DOHH2 (cell line): ENCODE results near the gene SSU72.

Source experiments
- H3F3A ChIP-seq: fragments of 200-600 bp; sonication (generic), shearing (Covaris generic); 2 replicates; pipeline ENCODE4 v1.6.0; 2016; ENCODE audit warnings: antibody characterized with exemption, mild to moderate bottlenecking; ENCODE audit not compliant: control insufficient read depth, insufficient read depth
- H3K27ac ChIP-seq: fragments of 200-600 bp; sonication (generic); 2 replicates; pipeline ENCODE4 v1.5.1; 2014; ENCODE audit warnings: low read depth, mild to moderate bottlenecking, low read length, moderate library complexity
- H3K27me3 ChIP-seq: fragments of 200-600 bp; sonication (generic); 2 replicates; pipeline ENCODE4 v1.6.1; 2014; ENCODE audit warnings: mild to moderate bottlenecking, low read length, mixed read lengths; ENCODE audit not compliant: control insufficient read depth
- H3K36me3 ChIP-seq: fragments of 200-600 bp; sonication (generic); 2 replicates; pipeline ENCODE4 v1.6.1; 2014; ENCODE audit warnings: mild to moderate bottlenecking, low read length, moderate library complexity, mixed read lengths; ENCODE audit not compliant: control insufficient read depth
- H3K4me1 ChIP-seq: fragments of 200-600 bp; sonication (generic); 2 replicates; pipeline ENCODE4 v1.6.1; 2014; ENCODE audit warnings: mild to moderate bottlenecking, low read length, mixed read lengths; ENCODE audit not compliant: control insufficient read depth
- H3K4me2 ChIP-seq: fragments of 200-600 bp; sonication (generic); 2 replicates; pipeline ENCODE4 v1.6.0; 2014; ENCODE audit warnings: mild to moderate bottlenecking, low read length, moderate library complexity
- H3K4me3 ChIP-seq: fragments of 200-600 bp; sonication (generic); 2 replicates; pipeline ENCODE4 v1.5.1; 2014; ENCODE audit warnings: mild to moderate bottlenecking, low read length, mixed read lengths
- H3K79me2 ChIP-seq: fragments of 200-600 bp; sonication (generic); 2 replicates; pipeline ENCODE4 v1.6.1; 2014; ENCODE audit warnings: mild to moderate bottlenecking, low read length, mixed read lengths; ENCODE audit not compliant: control insufficient read depth
- H3K9me2 ChIP-seq: fragments of 200-600 bp; sonication (generic); replicated peaks from 2 replicates; pipeline ENCODE4 v1.6.1; 2014; ENCODE audit warnings: mild to moderate bottlenecking, low read length, mixed read lengths; ENCODE audit not compliant: control insufficient read depth
- H3K9me3 ChIP-seq: fragments of 200-600 bp; sonication (generic); 2 replicates; pipeline ENCODE4 v1.6.1; 2014; ENCODE audit warnings: antibody characterized with exemption, low read length, mixed read lengths; ENCODE audit not compliant: control insufficient read depth, insufficient read depth
- H4K20me1 ChIP-seq: fragments of 200-600 bp; sonication (generic); 2 replicates; pipeline ENCODE4 v1.6.0; 2014; ENCODE audit warnings: low read depth, mild to moderate bottlenecking, antibody characterized with exemption, low read length, moderate library complexity; ENCODE audit not compliant: control insufficient read depth, insufficient read depth
- EZH2phosphoT487 ChIP-seq: fragments of 200-600 bp; sonication (generic); IDR thresholded peaks from 2 replicates; pipeline ENCODE4 v1.6.1; 2017; ENCODE audit warnings: borderline replicate concordance, mild to moderate bottlenecking, antibody characterized with exemption, low read length, moderate library complexity, mixed read lengths
- TF ChIP-seq, protein P1 (sequence below): fragments of 200-600 bp; sonication (generic); IDR thresholded peaks from one replicate; pipeline ENCODE4 v1.5.1; 2014; ENCODE audit warnings: antibody characterized with exemption, mild to moderate bottlenecking, low read depth, low read length; ENCODE audit not compliant: poor library complexity, severe bottlenecking

SSU72 gene

DNA sequence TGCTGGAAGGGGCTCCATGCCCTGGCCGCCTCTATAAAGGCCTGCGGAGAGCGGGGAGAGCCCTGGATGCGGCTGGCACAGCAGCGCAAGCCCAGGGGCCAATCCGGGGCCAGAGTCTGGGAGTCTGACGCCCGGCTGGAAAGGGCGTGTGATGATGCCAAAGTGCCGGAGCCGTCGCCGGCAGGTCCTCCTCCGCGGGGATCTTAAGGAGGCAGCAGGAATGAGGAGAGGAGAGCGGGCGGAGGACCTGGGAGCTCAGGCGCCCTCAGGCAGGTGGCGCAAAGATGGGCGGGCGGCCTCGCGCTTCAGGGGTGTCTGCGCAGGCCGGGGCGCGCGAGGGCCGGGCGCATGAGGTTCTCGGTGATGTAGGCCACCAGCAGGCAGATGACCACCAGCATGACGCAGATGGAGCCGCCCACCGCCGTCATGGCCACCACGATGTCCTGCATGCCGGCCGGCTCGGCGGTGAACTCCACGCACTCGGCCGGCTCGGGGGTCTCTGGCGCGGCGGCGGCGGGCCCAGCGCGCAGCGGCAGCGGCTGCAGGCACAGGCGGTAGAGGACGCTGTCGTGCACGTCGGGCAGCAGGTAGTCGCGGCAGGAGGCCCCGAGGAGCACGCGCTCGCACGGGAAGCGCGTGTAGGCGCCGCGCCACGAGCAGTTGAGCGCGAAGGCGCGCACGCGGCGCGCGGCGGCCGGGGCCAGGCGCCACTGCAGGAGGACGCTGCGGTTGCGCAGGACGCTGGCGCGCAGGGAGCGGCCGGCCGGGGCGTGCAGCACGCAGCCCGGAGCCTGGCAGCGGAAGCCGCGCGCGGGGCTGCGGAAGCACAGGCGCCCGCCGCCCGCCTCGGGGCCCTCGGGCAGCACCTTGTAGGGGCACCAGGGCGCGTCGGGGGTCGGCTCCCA is 24.6 kb upstream of the SSU72 start:
- H3K79me2 ChIP-seq = no peaks in the 10 kb centered on the region
- no peaks in the 10 kb centered on the region for H3K36me3 ChIP-seq
- no peaks in the 10 kb centered on the region for H3K9me2 ChIP-seq
- H3K4me2 ChIP-seq = peak overlapping the region; percentile 36; the same call in 1 of the 2 replicates
- H4K20me1 ChIP-seq = 0 out of 2 replicates have a peak, but pooled peaks cover 3% of the 10 kb centered on the region
- peaks cover 53% of the 10 kb centered on the region for H3K27me3 ChIP-seq
- no peak overlapping the region for H3K27ac ChIP-seq
- H3F3A ChIP-seq = no peaks in the 10 kb centered on the region; the same call in 1 of the 2 replicates
- TF ChIP-seq, protein P1, sequence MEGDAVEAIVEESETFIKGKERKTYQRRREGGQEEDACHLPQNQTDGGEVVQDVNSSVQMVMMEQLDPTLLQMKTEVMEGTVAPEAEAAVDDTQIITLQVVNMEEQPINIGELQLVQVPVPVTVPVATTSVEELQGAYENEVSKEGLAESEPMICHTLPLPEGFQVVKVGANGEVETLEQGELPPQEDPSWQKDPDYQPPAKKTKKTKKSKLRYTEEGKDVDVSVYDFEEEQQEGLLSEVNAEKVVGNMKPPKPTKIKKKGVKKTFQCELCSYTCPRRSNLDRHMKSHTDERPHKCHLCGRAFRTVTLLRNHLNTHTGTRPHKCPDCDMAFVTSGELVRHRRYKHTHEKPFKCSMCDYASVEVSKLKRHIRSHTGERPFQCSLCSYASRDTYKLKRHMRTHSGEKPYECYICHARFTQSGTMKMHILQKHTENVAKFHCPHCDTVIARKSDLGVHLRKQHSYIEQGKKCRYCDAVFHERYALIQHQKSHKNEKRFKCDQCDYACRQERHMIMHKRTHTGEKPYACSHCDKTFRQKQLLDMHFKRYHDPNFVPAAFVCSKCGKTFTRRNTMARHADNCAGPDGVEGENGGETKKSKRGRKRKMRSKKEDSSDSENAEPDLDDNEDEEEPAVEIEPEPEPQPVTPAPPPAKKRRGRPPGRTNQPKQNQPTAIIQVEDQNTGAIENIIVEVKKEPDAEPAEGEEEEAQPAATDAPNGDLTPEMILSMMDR = no peak
- TF ChIP-seq EZH2phosphoT487 = no peak
- no peaks in the 10 kb centered on the region for H3K9me3 ChIP-seq
- H3K4me1 ChIP-seq = peaks cover 25% of the 10 kb centered on the region
- no peak overlapping the region for H3K4me3 ChIP-seq

DNA sequence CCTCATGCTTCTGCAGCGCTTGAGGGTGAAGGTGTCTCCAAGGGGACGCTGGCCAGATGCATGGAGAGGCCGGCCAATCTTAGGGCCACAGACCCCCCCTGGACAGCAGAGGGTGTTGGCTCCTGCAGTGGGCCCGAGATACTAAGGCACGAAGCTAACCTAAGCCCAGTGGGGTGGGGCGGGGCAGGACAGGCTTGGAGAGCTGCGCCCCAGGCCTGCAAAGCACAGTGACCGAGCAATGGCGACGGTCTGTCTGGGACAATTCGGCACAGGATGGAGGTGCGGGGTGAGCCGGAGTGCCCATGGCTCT is 24.0 kb upstream of the SSU72 start:
- H3K4me2 ChIP-seq = no peak overlapping the region
- H3F3A ChIP-seq = no peaks in the 10 kb centered on the region; the same call in 1 of the 2 replicates
- H3K36me3 ChIP-seq = no peaks in the 10 kb centered on the region
- H3K79me2 ChIP-seq = no peaks in the 10 kb centered on the region
- peaks cover 24% of the 10 kb centered on the region for H3K4me1 ChIP-seq
- no peaks in the 10 kb centered on the region for H3K9me3 ChIP-seq
- no peak overlapping the region for H3K4me3 ChIP-seq
- no peaks in the 10 kb centered on the region for H3K9me2 ChIP-seq
- H3K27me3 ChIP-seq = peaks cover 53% of the 10 kb centered on the region
- H4K20me1 ChIP-seq = 0 out of 2 replicates have a peak, but pooled peaks cover 3% of the 10 kb centered on the region
- TF ChIP-seq, protein P1 = no peak
- no peak for TF ChIP-seq EZH2phosphoT487
- H3K27ac ChIP-seq = no peak overlapping the region

DNA sequence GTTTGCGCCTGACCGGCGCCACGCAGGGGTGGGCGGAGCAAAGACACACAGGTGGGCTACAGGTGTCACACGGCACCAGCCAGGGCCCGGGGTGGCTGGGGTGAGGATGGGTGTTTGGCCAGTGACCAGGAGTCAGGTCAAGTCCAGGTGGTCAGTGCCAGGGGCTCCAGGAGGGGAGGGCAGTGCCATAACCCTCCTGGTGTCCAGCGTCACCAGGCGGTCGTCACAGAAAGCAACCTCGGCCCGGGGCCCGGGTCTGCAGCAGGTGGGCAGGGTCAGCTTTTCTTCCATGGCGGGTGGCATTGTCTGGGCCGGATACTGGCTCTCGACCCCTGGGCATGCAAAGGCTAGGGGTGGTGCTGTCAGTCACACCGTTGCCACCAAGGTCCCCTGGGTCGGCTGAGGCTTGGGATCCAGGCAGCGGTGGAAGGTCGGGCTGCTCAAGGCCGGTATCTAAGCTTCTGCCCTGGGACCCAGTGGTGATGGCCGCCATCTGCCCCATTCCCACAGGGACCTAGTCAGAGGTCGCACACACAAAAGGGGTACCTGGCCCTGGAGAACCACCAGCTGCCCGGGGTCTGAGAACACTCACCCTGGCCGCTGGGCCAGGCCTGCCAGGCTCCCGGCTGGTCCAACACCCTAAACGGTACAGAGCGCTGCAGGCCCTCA is 23.5 kb upstream of the SSU72 start:
- Histone ChIP-seq H3K79me2 (no peaks in the 10 kb centered on the region), H3K27me3 (peaks cover 48% of the 10 kb centered on the region), H3K9me3 (no peaks in the 10 kb centered on the region), H3K9me2 (no peaks in the 10 kb centered on the region), H3K36me3 (no peaks in the 10 kb centered on the region), H3K27ac (no peak overlapping the region), H3K4me2 (0 out of 2 replicates have a peak overlapping the region, but pooled peaks have one; percentile 16), H4K20me1 (0 out of 2 replicates have a peak, but pooled peaks cover 3% of the 10 kb centered on the region), H3K4me3 (no peak overlapping the region), H3F3A (no peaks in the 10 kb centered on the region; the same call in 1 of the 2 replicates), H3K4me1 (peaks cover 19% of the 10 kb centered on the region)
- TF ChIP-seq, protein P1 = no peak
- no peak for TF ChIP-seq EZH2phosphoT487
